Hematopoietic multipotent progenitor cell treated with erythropoietin and hydrocortisone succinate and interleukin-3 and kit ligand, for 17 days (in vitro differentiated cells): ENCODE data around the gene SHISA6.
"Not testable (repeated sequence)": the region's sequence is repeated elsewhere in the genome, so short reads cannot be mapped to it uniquely, and the experiment has no call there.

Experiments
- DNase-seq: peaks from one replicate; pipeline ENCODE4 v3.0.0-alpha.2; 2015; ENCODE audit warnings: low spot score

The SHISA6 gene

GRCh38 chr17:11267999-11268575, 27.1 kb downstream of the SHISA6 start:
- DNase-seq, result no peak

GRCh38 chr17:11269210-11269609, 28.2 kb downstream of the SHISA6 start:
- no peak for DNase-seq

- no peak for DNase-seq
These were observed 31.2 kb downstream of the SHISA6 start for GRCh38 chr17:11272191-11272590.

GRCh38 chr17:11273596-11273995, 32.6 kb downstream of the SHISA6 start:
- DNase-seq, result no peak

- DNase-seq, result no peak
These were observed 33.1 kb downstream of the SHISA6 start for GRCh38 chr17:11274106-11274505.

GRCh38 chr17:11276486-11276885, 35.5 kb downstream of the SHISA6 start:
- no peak for DNase-seq

- no peak for DNase-seq
These were observed 37.4 kb downstream of the SHISA6 start for GRCh38 chr17:11278186-11278991.

GRCh38 chr17:11278992-11279270, 37.9 kb downstream of the SHISA6 start:
- DNase-seq, result no peak

- DNase-seq, result no peak
These were observed 38.8 kb downstream of the SHISA6 start for GRCh38 chr17:11279776-11280344.

GRCh38 chr17:11282586-11282985, 41.6 kb downstream of the SHISA6 start:
- no peak for DNase-seq

GRCh38 chr17:11284811-11285210, 43.8 kb downstream of the SHISA6 start:
- DNase-seq, result no peak

- no peak for DNase-seq
These were observed 44.9 kb downstream of the SHISA6 start for GRCh38 chr17:11285946-11286345.

- no peak for DNase-seq
These were observed 46.8 kb downstream of the SHISA6 start for GRCh38 chr17:11287791-11288190.

- no peak for DNase-seq
These were observed 49.8 kb downstream of the SHISA6 start for GRCh38 chr17:11290814-11291213.

GRCh38 chr17:11292491-11292890, 51.5 kb downstream of the SHISA6 start:
- no peak for DNase-seq

GRCh38 chr17:11293480-11293879, 52.5 kb downstream of the SHISA6 start:
- no peak for DNase-seq

GRCh38 chr17:11294826-11295225, 53.8 kb downstream of the SHISA6 start:
- no peak for DNase-seq

- no peak for DNase-seq
These were observed 56.0 kb downstream of the SHISA6 start for GRCh38 chr17:11296994-11297393.

GRCh38 chr17:11298401-11298800, 57.4 kb downstream of the SHISA6 start:
- no peak for DNase-seq

GRCh38 chr17:11300201-11300600, 59.2 kb downstream of the SHISA6 start:
- DNase-seq, result no peak

- no peak for DNase-seq
These were observed 59.7 kb downstream of the SHISA6 start for GRCh38 chr17:11300738-11301137.

GRCh38 chr17:11301874-11302273, 60.9 kb downstream of the SHISA6 start:
- not testable (repeated sequence) for DNase-seq

GRCh38 chr17:11302401-11303186, 61.6 kb downstream of the SHISA6 start:
- no peak for DNase-seq
